ENCODE data around the gene MYMX. TPM values are rescaled to one million over a fixed set of nuclear protein-coding genes. Genes with fewer than 3 reads are reported as not detected.

Gene MYMX
- total and polyA plus RNA-seq, 2 of the 4 experiments (the other 2 are of a cell fraction) = not detected

GRCh38 chr6:44211284-44211683 lies 5.4 kb upstream of the MYMX start:
- no peak overlapping the region for H2BK5ac ChIP-seq (ENCODE audit: low read depth, low read length, poor library complexity, severe bottlenecking)
- H3K56ac ChIP-seq (ENCODE audit: extremely low read depth, insufficient read depth, low read length) = no peak overlapping the region
- no peak overlapping the region for H3K4ac ChIP-seq (ENCODE audit: low read depth, low read length)
- no peak overlapping the region for H4K91ac ChIP-seq (ENCODE audit: insufficient read depth, low read depth, low read length)
- H3K27me3 ChIP-seq (ENCODE audit: control insufficient read depth, insufficient read depth, low read length) = peaks cover 24% of the 10 kb centered on the region
- DNase-seq (no peak), ATAC-seq (ENCODE audit: low read depth) (no peak)
- no peaks in the 10 kb centered on the region for H4K20me1 ChIP-seq (ENCODE audit: insufficient read depth, low read length)
- intact Hi-C loops (cut with micrococcal nuclease) (no loop called here), dilution Hi-C loops (cut with HindIII; ENCODE audit: low sequenced_read_pairs, unreplicated experiment) (no loop called here), in situ Hi-C loops (cut with MboI; ENCODE audit: low sequenced_read_pairs) (no loop called here)
- no peak overlapping the region for H2BK120ac ChIP-seq (ENCODE audit: low read depth, low read length)
- BruUV-seq (replicated peaks) = no TSS peak
- no peak overlapping the region for H2BK15ac ChIP-seq (ENCODE audit: low read depth, low read length)
- no peak overlapping the region for H3K4me2 ChIP-seq (ENCODE audit: low read depth, low read length)
- no peak overlapping the region for H2BK20ac ChIP-seq (ENCODE audit: low read depth, low read length)
- H3K27ac ChIP-seq (ENCODE audit: insufficient read depth, low read length) = no peak overlapping the region
- no peak overlapping the region for H2AFZ ChIP-seq (replicated peaks; ENCODE audit: low read length, poor library complexity)
- H3K18ac ChIP-seq (ENCODE audit: low read depth, low read length) = no peak overlapping the region
- ChIA-PET POLR2A (ENCODE audit: unreplicated experiment) (no interaction called here), CTCF (no interaction called here)
- 100% methylated on average over 1 of the region's 3 CpGs; no CpG with 5 or more reads in 1 of the 2 experiments for WGBS, 2 experiments (ENCODE audit: extremely low coverage in 2 of 2, insufficient read length in 1 of 2)
- H3K14ac ChIP-seq (replicated peaks; ENCODE audit: low read depth, low read length) = no peak overlapping the region
- H3K9me1 ChIP-seq (ENCODE audit: insufficient read depth, low read length) = no peaks in the 10 kb centered on the region
- no peak overlapping the region for H2AK9ac ChIP-seq (replicated peaks; ENCODE audit: low read depth, low read length, poor library complexity)
- no peaks in the 10 kb centered on the region for H3K36me3 ChIP-seq (ENCODE audit: control insufficient read depth, insufficient read depth, low read length)
- H3K9ac ChIP-seq (ENCODE audit: low read depth, low read length) = no peak overlapping the region
- no peak overlapping the region for H4K5ac ChIP-seq (ENCODE audit: low read depth, low read length)
- no peaks in the 10 kb centered on the region for H3K4me1 ChIP-seq (ENCODE audit: control insufficient read depth, insufficient read depth, low read length)
- no peak overlapping the region for H3K4me3 ChIP-seq (ENCODE audit: insufficient read depth, low read depth, low read length)
- no peak overlapping the region for H3K23ac ChIP-seq (ENCODE audit: low read depth, low read length)
- H3K9me3 ChIP-seq (ENCODE audit: control insufficient read depth, insufficient read depth, low read length) = no peaks in the 10 kb centered on the region
- H4K8ac ChIP-seq (ENCODE audit: low read depth in 2 of 2, low read length in 2 of 2) = no peak overlapping the region
- H2AK5ac ChIP-seq (ENCODE audit: low read depth, low read length) = no peak overlapping the region
- no peaks in the 10 kb centered on the region for H3K79me1 ChIP-seq (ENCODE audit: low read depth in 1 of 2, low read length in 2 of 2)
- TF ChIP-seq RFX5 (IDR thresholded peaks at IDR 0.05; ENCODE audit: low read depth, low read length) (no peak), MXI1 (IDR thresholded peaks at IDR 0.05; ENCODE audit: borderline replicate concordance, low read depth, low read length) (no peak), CHD1 (IDR thresholded peaks at IDR 0.05; ENCODE audit: low read depth, low read length) (no peak), RCOR1 (IDR thresholded peaks at IDR 0.05; ENCODE audit: insufficient replicate concordance, low read length) (no peak), FOS (IDR thresholded peaks at IDR 0.05; ENCODE audit: low read depth, low read length) (no peak), USF2 (IDR thresholded peaks at IDR 0.05; ENCODE audit: low read depth, low read length) (no peak), ELK1 (IDR thresholded peaks at IDR 0.05; ENCODE audit: borderline replicate concordance, low read depth, low read length) (no peak), CEBPB (IDR thresholded peaks at IDR 0.05; ENCODE audit: low read depth, low read length) (no peak), POLR2A (IDR thresholded peaks at IDR 0.05; ENCODE audit: low read depth, low read length) (no peak), SMC3 (IDR thresholded peaks at IDR 0.05; ENCODE audit: low read depth, low read length) (no peak), MAFK (IDR thresholded peaks at IDR 0.05; ENCODE audit: low read depth, low read length) (no peak), NFE2L2 (IDR thresholded peaks at IDR 0.05; ENCODE audit: low read depth, low read length) (no peak), MAZ (IDR thresholded peaks at IDR 0.05; ENCODE audit: borderline replicate concordance, low read depth, low read length) (no peak), BHLHE40 (IDR thresholded peaks at IDR 0.05; ENCODE audit: low read depth, low read length) (no peak), RAD21 (IDR thresholded peaks at IDR 0.05; ENCODE audit: low read length) (no peak)

Measured in IMR-90 (cell line).